ENCODE data around the gene PILRA. TPM values are rescaled to one million over a fixed set of nuclear protein-coding genes. Genes with fewer than 3 reads are reported as not detected.

The PILRA gene
- total and polyA plus RNA-seq, 2 of the 13 experiments (the other 11 are each of a cell fraction or from before 2014, with no cell fraction given), result 0.13 to 1.3 TPM

GRCh38 chr7:100394077-100394476, 20.8 kb downstream of the PILRA start (continued):
- TF ChIP-seq KIAA2018 (CRISPR knock-in tag; IDR thresholded peaks at IDR 0.05; ENCODE audit: borderline replicate concordance) (no peak), ASH2L (IDR thresholded peaks at IDR 0.05; ENCODE audit: insufficient read length, low read depth, low read length) (no peak)

DNA sequence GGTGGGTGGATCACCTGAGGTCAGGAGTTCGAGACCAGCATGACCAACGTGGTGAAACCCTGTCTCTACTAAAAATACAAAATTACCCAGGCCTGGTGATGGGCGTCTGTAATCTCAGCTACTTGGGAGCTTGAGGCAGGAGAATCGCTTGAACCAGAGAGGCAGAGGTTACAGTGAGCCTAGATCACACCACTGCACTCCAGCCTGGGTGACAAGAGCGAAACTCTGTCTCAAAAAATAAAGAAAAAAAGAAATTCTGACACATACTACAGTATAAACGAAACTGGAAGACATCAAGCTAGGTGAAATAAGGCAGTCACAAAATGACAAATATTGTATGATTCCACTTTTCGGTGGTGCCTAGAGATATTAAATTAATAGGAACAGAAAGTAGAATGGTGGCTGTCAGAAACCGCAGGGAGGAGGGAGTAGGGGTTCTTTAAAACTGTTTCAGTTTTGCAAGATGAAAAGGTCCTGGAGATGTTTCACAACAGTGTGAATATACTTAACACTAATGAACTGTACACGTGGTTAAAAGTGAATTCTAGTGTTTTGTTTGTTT, 23.2 kb downstream of the PILRA start:
- in situ Hi-C loops (cut with HindIII; ENCODE audit: extremely low pct_ligation_motif_present, low pct_unique_long_range_greater_than_20kb), result no loop called here
- intact Hi-C loops (cut with micrococcal nuclease; ENCODE audit: unreplicated experiment), result no loop called here
- 0 out of 5 replicates have a peak, but pooled peaks cover 0 to 1% of the 10 kb centered on the region in 2 experiments for H3K27me3 ChIP-seq (ENCODE audit: control insufficient read depth in 1 of 2, insufficient read depth in 2 of 2, low read length in 2 of 2)
- H3K27ac ChIP-seq (ENCODE audit: extremely low read length, insufficient read depth, low read length), result no peak overlapping the region
- no TSS peak for BruUV-seq (replicated peaks)
- FAIRE-seq (no peak), ATAC-seq (no peak), DNase-seq (ENCODE audit: low spot score) (no peak)
- no peaks in the 10 kb centered on the region for H3K79me2 ChIP-seq (ENCODE audit: insufficient read depth, low read length)
- no peaks in the 10 kb centered on the region for H3K36me3 ChIP-seq (replicated peaks in 1 of 2; ENCODE audit: control insufficient read depth in 1 of 2, insufficient read depth in 2 of 2, low read length in 2 of 2)
- no peak overlapping the region for H3K4me2 ChIP-seq (ENCODE audit: low read depth, low read length)
- ChIA-PET CTCF (ENCODE audit: low intra/inter-chr PET ratio, low total read pairs) (no interaction called here), POLR2A (no interaction called here)
- no peaks in the 10 kb centered on the region for H3K9me3 ChIP-seq (ENCODE audit: low read length)
- no peaks in the 10 kb centered on the region for H4K20me1 ChIP-seq (ENCODE audit: insufficient read depth, low read length)
- peaks cover 17% of the 10 kb centered on the region for H3K4me1 ChIP-seq (ENCODE audit: insufficient read depth, low read length)
- H2AFZ ChIP-seq (ENCODE audit: low read length), result no peak overlapping the region
- 24% methylated on average over 9 of the region's 9 CpGs for WGBS (ENCODE audit: low lambda C conversion rate)
- H3K9ac ChIP-seq (ENCODE audit: insufficient read depth, low read depth, low read length), result no peak overlapping the region
- no peak overlapping the region for H3K4me3 ChIP-seq (replicated peaks in 1 of 3; ENCODE audit: insufficient read depth in 1 of 3, low read depth in 2 of 3, low read length in 3 of 3)
- TF ChIP-seq CHCHD3 (CRISPR knock-in tag; IDR thresholded peaks at IDR 0.05) (no peak), TCF12 (IDR thresholded peaks at IDR 0.05) (no peak), TCF12 (CRISPR knock-in tag; IDR thresholded peaks at IDR 0.05) (no peak), ZNF543 (CRISPR knock-in tag; IDR thresholded peaks at IDR 0.05) (no peak), NR1H2 (CRISPR knock-in tag; IDR thresholded peaks at IDR 0.05; ENCODE audit: borderline replicate concordance, low read depth) (no peak)
- TF ChIP-seq, protein P1, sequence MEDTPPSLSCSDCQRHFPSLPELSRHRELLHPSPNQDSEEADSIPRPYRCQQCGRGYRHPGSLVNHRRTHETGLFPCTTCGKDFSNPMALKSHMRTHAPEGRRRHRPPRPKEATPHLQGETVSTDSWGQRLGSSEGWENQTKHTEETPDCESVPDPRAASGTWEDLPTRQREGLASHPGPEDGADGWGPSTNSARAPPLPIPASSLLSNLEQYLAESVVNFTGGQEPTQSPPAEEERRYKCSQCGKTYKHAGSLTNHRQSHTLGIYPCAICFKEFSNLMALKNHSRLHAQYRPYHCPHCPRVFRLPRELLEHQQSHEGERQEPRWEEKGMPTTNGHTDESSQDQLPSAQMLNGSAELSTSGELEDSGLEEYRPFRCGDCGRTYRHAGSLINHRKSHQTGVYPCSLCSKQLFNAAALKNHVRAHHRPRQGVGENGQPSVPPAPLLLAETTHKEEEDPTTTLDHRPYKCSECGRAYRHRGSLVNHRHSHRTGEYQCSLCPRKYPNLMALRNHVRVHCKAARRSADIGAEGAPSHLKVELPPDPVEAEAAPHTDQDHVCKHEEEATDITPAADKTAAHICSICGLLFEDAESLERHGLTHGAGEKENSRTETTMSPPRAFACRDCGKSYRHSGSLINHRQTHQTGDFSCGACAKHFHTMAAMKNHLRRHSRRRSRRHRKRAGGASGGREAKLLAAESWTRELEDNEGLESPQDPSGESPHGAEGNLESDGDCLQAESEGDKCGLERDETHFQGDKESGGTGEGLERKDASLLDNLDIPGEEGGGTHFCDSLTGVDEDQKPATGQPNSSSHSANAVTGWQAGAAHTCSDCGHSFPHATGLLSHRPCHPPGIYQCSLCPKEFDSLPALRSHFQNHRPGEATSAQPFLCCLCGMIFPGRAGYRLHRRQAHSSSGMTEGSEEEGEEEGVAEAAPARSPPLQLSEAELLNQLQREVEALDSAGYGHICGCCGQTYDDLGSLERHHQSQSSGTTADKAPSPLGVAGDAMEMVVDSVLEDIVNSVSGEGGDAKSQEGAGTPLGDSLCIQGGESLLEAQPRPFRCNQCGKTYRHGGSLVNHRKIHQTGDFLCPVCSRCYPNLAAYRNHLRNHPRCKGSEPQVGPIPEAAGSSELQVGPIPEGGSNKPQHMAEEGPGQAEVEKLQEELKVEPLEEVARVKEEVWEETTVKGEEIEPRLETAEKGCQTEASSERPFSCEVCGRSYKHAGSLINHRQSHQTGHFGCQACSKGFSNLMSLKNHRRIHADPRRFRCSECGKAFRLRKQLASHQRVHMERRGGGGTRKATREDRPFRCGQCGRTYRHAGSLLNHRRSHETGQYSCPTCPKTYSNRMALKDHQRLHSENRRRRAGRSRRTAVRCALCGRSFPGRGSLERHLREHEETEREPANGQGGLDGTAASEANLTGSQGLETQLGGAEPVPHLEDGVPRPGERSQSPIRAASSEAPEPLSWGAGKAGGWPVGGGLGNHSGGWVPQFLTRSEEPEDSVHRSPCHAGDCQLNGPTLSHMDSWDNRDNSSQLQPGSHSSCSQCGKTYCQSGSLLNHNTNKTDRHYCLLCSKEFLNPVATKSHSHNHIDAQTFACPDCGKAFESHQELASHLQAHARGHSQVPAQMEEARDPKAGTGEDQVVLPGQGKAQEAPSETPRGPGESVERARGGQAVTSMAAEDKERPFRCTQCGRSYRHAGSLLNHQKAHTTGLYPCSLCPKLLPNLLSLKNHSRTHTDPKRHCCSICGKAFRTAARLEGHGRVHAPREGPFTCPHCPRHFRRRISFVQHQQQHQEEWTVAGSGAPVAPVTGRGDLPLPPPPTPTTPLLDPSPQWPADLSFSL (CRISPR knock-in tag; IDR thresholded peaks at IDR 0.05), result no peak

All from HepG2 (cell line).